ENCODE measurements around the gene FUOM. TPM values are rescaled to one million over a fixed set of nuclear protein-coding genes. Genes with fewer than 3 reads are reported as not detected.
A peak's percentile ranks its signal among the peaks of the same experiment; 100 is the strongest.

FUOM gene
- total and polyA plus RNA-seq, 2 of the 4 experiments (the other 2 are of a cell fraction): 26.3 to 52.8 TPM

GRCh38 chr10:133337370-133337725, 20.5 kb downstream of the FUOM start (continued):
- TF ChIP-seq CHD1 (IDR thresholded peaks at IDR 0.05; ENCODE audit: low read depth, low read length): no peak
- TF ChIP-seq, protein P1, sequence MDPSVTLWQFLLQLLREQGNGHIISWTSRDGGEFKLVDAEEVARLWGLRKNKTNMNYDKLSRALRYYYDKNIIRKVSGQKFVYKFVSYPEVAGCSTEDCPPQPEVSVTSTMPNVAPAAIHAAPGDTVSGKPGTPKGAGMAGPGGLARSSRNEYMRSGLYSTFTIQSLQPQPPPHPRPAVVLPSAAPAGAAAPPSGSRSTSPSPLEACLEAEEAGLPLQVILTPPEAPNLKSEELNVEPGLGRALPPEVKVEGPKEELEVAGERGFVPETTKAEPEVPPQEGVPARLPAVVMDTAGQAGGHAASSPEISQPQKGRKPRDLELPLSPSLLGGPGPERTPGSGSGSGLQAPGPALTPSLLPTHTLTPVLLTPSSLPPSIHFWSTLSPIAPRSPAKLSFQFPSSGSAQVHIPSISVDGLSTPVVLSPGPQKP (IDR thresholded peaks at IDR 0.05; ENCODE audit: borderline replicate concordance, low read depth, low read length): no peak

DNA sequence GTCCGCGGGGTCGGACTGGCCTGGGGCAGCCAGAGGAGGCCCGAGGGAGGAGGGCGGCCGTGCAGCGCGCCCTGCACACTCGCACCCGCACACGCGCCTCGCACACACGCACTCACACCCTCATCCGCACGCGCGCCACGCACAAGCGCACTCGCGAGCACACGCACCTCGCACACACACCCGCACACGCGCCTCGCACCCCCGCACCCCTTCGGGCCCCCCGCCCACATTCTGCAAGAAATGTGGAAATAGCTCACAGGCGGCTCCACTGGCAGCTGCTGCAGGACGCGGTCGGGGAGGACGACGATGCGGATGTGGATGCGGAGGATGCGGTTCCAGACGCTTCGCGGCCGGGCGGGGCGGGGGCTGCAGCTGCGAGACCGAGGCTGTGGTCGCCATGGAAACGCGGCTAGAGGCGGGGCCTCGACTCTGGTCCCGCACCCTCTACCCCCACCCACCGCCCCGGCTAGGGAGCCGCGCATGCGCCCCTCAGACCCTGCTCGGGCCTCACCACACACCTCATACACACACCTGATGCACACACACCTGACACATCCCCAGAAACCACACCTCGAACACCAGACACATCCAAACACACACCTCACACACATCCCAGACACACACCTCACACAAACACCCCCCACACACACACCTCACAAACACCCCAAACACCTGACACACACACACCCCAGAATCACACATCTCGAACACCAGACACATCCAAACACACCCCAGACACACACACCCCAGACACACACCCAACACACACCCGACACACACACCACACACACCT, 21.0 kb downstream of the FUOM start, which contains the start of gene CALY:
TSS of gene CALY (minus strand) at position 320 of the 793 bp plus-strand sequence. CDS start 7,907 bp downstream, outside the sequence.
- DNase-seq: no peak
- Histone ChIP-seq H3K4me2 (ENCODE audit: low read depth, low read length) (peak within 1 kb of the TSS; percentile 65), H3K9me3 (ENCODE audit: control insufficient read depth, insufficient read depth, low read length) (no peaks in the 10 kb centered on the region; the same call in 1 of the 2 replicates), H3K23ac (ENCODE audit: low read depth, low read length) (no peak within 1 kb of the TSS), H3K4me1 (ENCODE audit: control insufficient read depth, insufficient read depth, low read length) (peaks cover 3% of the 10 kb centered on the region; the same call in 1 of the 2 replicates), H2BK120ac (ENCODE audit: low read depth, low read length) (no peak within 1 kb of the TSS), H4K91ac (ENCODE audit: insufficient read depth, low read depth, low read length) (no peak within 1 kb of the TSS), H3K27ac (ENCODE audit: insufficient read depth, low read length) (no peak within 1 kb of the TSS), H2BK5ac (ENCODE audit: low read depth, low read length, poor library complexity, severe bottlenecking) (peak within 1 kb of the TSS; percentile 67), H3K56ac (ENCODE audit: extremely low read depth, insufficient read depth, low read length) (no peak within 1 kb of the TSS), H2AFZ (replicated peaks; ENCODE audit: low read length, poor library complexity) (peak within 1 kb of the TSS; percentile 86), H3K14ac (replicated peaks; ENCODE audit: low read depth, low read length) (no peak within 1 kb of the TSS), H2BK20ac (ENCODE audit: low read depth, low read length) (no peak within 1 kb of the TSS), H3K9me1 (ENCODE audit: insufficient read depth, low read length) (no peaks in the 10 kb centered on the region), H4K20me1 (ENCODE audit: insufficient read depth, low read length) (no peaks in the 10 kb centered on the region), H2AK9ac (replicated peaks; ENCODE audit: low read depth, low read length, poor library complexity) (peak within 1 kb of the TSS; percentile 72), H3K36me3 (ENCODE audit: control insufficient read depth, insufficient read depth, low read length) (no peaks in the 10 kb centered on the region), H3K4ac (ENCODE audit: low read depth, low read length) (no peak within 1 kb of the TSS), H3K27me3 (ENCODE audit: control insufficient read depth, insufficient read depth, low read length) (peaks cover 51% of the 10 kb centered on the region), H4K5ac (ENCODE audit: low read depth, low read length) (no peak within 1 kb of the TSS), H3K9ac (ENCODE audit: low read depth, low read length) (no peak within 1 kb of the TSS), H2BK15ac (ENCODE audit: low read depth, low read length) (no peak within 1 kb of the TSS), H4K8ac (ENCODE audit: low read depth in 2 of 2, low read length in 2 of 2) (no peak within 1 kb of the TSS), H2AK5ac (ENCODE audit: low read depth, low read length) (no peak within 1 kb of the TSS), H3K79me1 (ENCODE audit: low read depth in 1 of 2, low read length in 2 of 2) (no peaks in the 10 kb centered on the region), H3K4me3 (ENCODE audit: insufficient read depth, low read depth, low read length) (peak within 1 kb of the TSS; percentile 38), H3K18ac (ENCODE audit: low read depth, low read length) (no peak within 1 kb of the TSS)
- intact Hi-C loops (cut with micrococcal nuclease): no loop called here
- ChIA-PET CTCF (no interaction called here), POLR2A (ENCODE audit: unreplicated experiment) (no interaction called here)
- no peak for TF ChIP-seq CHD1 (IDR thresholded peaks at IDR 0.05; ENCODE audit: low read depth, low read length)
- TF ChIP-seq FOS (IDR thresholded peaks at IDR 0.05; ENCODE audit: low read depth, low read length): no peak
- TF ChIP-seq CEBPB (IDR thresholded peaks at IDR 0.05; ENCODE audit: low read depth, low read length): no peak
- no peak for TF ChIP-seq MAFK (IDR thresholded peaks at IDR 0.05; ENCODE audit: low read depth, low read length)
- no peak for TF ChIP-seq NFE2L2 (IDR thresholded peaks at IDR 0.05; ENCODE audit: low read depth, low read length)
- no peak for TF ChIP-seq BHLHE40 (IDR thresholded peaks at IDR 0.05; ENCODE audit: low read depth, low read length)
- TF ChIP-seq, protein P2, sequence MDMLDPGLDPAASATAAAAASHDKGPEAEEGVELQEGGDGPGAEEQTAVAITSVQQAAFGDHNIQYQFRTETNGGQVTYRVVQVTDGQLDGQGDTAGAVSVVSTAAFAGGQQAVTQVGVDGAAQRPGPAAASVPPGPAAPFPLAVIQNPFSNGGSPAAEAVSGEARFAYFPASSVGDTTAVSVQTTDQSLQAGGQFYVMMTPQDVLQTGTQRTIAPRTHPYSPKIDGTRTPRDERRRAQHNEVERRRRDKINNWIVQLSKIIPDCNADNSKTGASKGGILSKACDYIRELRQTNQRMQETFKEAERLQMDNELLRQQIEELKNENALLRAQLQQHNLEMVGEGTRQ (IDR thresholded peaks at IDR 0.05; ENCODE audit: low read depth, low read length): no peak
- BruUV-seq (replicated peaks): no TSS peak
- WGBS, 2 experiments (ENCODE audit: extremely low coverage in 2 of 2, insufficient read length in 1 of 2): 24% methylated on average over 28 of the region's 63 CpGs; no CpG with 5 or more reads in 1 of the 2 experiments
- dilution Hi-C loops (cut with HindIII; ENCODE audit: low sequenced_read_pairs, unreplicated experiment): no loop called here
- in situ Hi-C loops (cut with MboI; ENCODE audit: low sequenced_read_pairs): no loop called here
- ATAC-seq (ENCODE audit: low read depth): no peak
